ENCODE data around the gene TM9SF1.

TM9SF1 gene

GRCh38 chr14:24195186-24196070 is at the start of gene TM9SF1:
Gene TM9SF1 (minus strand): TSS chr14:24195441. CDS start chr14:24195019, 422 bp downstream.
- peak; percentile 74 for DNase-seq (ENCODE audit: low spot score)

- DNase-seq (ENCODE audit: low spot score): no peak
Observed at GRCh38 chr14:24243336-24243836, 48.1 kb upstream of the TM9SF1 start.

- DNase-seq (ENCODE audit: low spot score): peak; percentile 94
Observed at GRCh38 chr14:24241829-24242443, 46.7 kb upstream of the TM9SF1 start.

- DNase-seq (ENCODE audit: low spot score): no peak
Observed at GRCh38 chr14:24240110-24240918, 45.1 kb upstream of the TM9SF1 start.

GRCh38 chr14:24238527-24239037 is 43.3 kb upstream of the TM9SF1 start:
- no peak for DNase-seq (ENCODE audit: low spot score)

- DNase-seq (ENCODE audit: low spot score): no peak
Observed at GRCh38 chr14:24238123-24238522, 42.9 kb upstream of the TM9SF1 start.

GRCh38 chr14:24237463-24237955 is 42.3 kb upstream of the TM9SF1 start:
- DNase-seq (ENCODE audit: low spot score): no peak

- no peak for DNase-seq (ENCODE audit: low spot score)
Observed at GRCh38 chr14:24236689-24237462, 41.6 kb upstream of the TM9SF1 start.

GRCh38 chr14:24235804-24236688 is 40.8 kb upstream of the TM9SF1 start:
- DNase-seq (ENCODE audit: low spot score): no peak

GRCh38 chr14:24234095-24235005 is 39.1 kb upstream of the TM9SF1 start:
- DNase-seq (ENCODE audit: low spot score): no peak

- DNase-seq (ENCODE audit: low spot score): no peak
Observed at GRCh38 chr14:24233538-24233866, 38.3 kb upstream of the TM9SF1 start.

GRCh38 chr14:24232645-24233537 is 37.6 kb upstream of the TM9SF1 start, which contains the start of gene GMPR2:
Gene GMPR2 (plus strand): TSS chr14:24232929. CDS start chr14:24233254, 325 bp downstream.
- DNase-seq (ENCODE audit: low spot score): no peak

- peak; percentile 94 for DNase-seq (ENCODE audit: low spot score)
Observed at GRCh38 chr14:24232121-24232644, 36.9 kb upstream of the TM9SF1 start, which contains the start of gene NEDD8. Gene NEDD8 (minus strand): TSS chr14:24232367. CDS start chr14:24232267, 100 bp downstream.

- no peak for DNase-seq (ENCODE audit: low spot score)
Observed at GRCh38 chr14:24231263-24232120, 36.3 kb upstream of the TM9SF1 start.

- DNase-seq (ENCODE audit: low spot score): no peak
Observed at GRCh38 chr14:24228902-24229301, 33.7 kb upstream of the TM9SF1 start.

- DNase-seq (ENCODE audit: low spot score): no peak
Observed at GRCh38 chr14:24226473-24226872, 31.2 kb upstream of the TM9SF1 start.

Data from putamen (tissue), 1 donor.